KBM-7 (cell line): Measurements from ENCODE around the gene KCNH5.

Source experiments
- DNase-seq: peaks from one replicate; pipeline ENCODE4 v3.0.0-alpha.2; 2015
- in situ Hi-C: fragments of 300-500 bp; cut with MboI; formaldehyde crosslinking; loops from 2 replicates; pipeline ENCODE4 v1.14.3; 2020; ENCODE audit warnings: low sequenced_read_pairs, low pct_unique_long_range_greater_than_20kb, mixed read lengths

The KCNH5 gene

GRCh38 chr14:63009495-63009894, 35.8 kb downstream of the KCNH5 start:
- no peak for DNase-seq
- in situ Hi-C loops, result no loop called here

- in situ Hi-C loops, result no loop called here
- no peak for DNase-seq
These were observed 38.7 kb downstream of the KCNH5 start for GRCh38 chr14:63006531-63006930.

- in situ Hi-C loops, result no loop called here
- DNase-seq, result no peak
These were observed 51.2 kb downstream of the KCNH5 start for GRCh38 chr14:62994096-62994495.

GRCh38 chr14:62988967-62989366, 56.3 kb downstream of the KCNH5 start:
- no peak for DNase-seq
- in situ Hi-C loops, result no loop called here

GRCh38 chr14:62983821-62984220, 61.4 kb downstream of the KCNH5 start:
- no peak for DNase-seq
- in situ Hi-C loops, result no loop called here

- in situ Hi-C loops, result no loop called here
- DNase-seq, result no peak
These were observed 64.6 kb downstream of the KCNH5 start for GRCh38 chr14:62980693-62981092.

- in situ Hi-C loops, result no loop called here
- no peak for DNase-seq
These were observed 87.7 kb downstream of the KCNH5 start for GRCh38 chr14:62957562-62957961.

GRCh38 chr14:62956413-62956812, 88.8 kb downstream of the KCNH5 start:
- in situ Hi-C loops, result no loop called here

GRCh38 chr14:62954165-62954564, 91.1 kb downstream of the KCNH5 start:
- in situ Hi-C loops, result no loop called here
- no peak for DNase-seq

More at GRCh38 chr14:62956413-62956812, 88.8 kb downstream of the KCNH5 start:
- DNase-seq, result no peak

GRCh38 chr14:62952226-62952625, 93.0 kb downstream of the KCNH5 start:
- in situ Hi-C loops, result no loop called here
- no peak for DNase-seq

- in situ Hi-C loops, result no loop called here
- DNase-seq, result no peak
These were observed 98.0 kb downstream of the KCNH5 start for GRCh38 chr14:62947301-62947700.

GRCh38 chr14:62946221-62946620, 99.0 kb downstream of the KCNH5 start:
- no peak for DNase-seq
- in situ Hi-C loops, result no loop called here

GRCh38 chr14:62943202-62943601, 102.1 kb downstream of the KCNH5 start:
- in situ Hi-C loops, result no loop called here
- no peak for DNase-seq

GRCh38 chr14:62939970-62940369, 105.3 kb downstream of the KCNH5 start:
- in situ Hi-C loops, result no loop called here
- DNase-seq, result no peak

GRCh38 chr14:62938778-62939177, 106.5 kb downstream of the KCNH5 start:
- in situ Hi-C loops, result no loop called here
- no peak for DNase-seq

GRCh38 chr14:62934439-62934838, 110.8 kb downstream of the KCNH5 start:
- DNase-seq, result no peak
- in situ Hi-C loops, result no loop called here

- in situ Hi-C loops, result no loop called here
- DNase-seq, result no peak
These were observed 123.8 kb downstream of the KCNH5 start for GRCh38 chr14:62921466-62921865.

- no peak for DNase-seq
- in situ Hi-C loops, result no loop called here
These were observed 128.7 kb downstream of the KCNH5 start for GRCh38 chr14:62916551-62916950.

GRCh38 chr14:62914873-62915272, 130.4 kb downstream of the KCNH5 start:
- no peak for DNase-seq
- in situ Hi-C loops, result no loop called here

GRCh38 chr14:62914025-62914424, 131.2 kb downstream of the KCNH5 start:
- in situ Hi-C loops, result no loop called here
- no peak for DNase-seq

- DNase-seq, result no peak
- in situ Hi-C loops, result no loop called here
These were observed 136.8 kb downstream of the KCNH5 start for GRCh38 chr14:62908506-62908905.

- no peak for DNase-seq
- in situ Hi-C loops, result no loop called here
These were observed 139.7 kb downstream of the KCNH5 start for GRCh38 chr14:62905566-62905965.
